Liver (tissue), 9 donors: ENCODE data around the gene TNS2. TPM values are rescaled to one million over a fixed set of nuclear protein-coding genes. Genes with fewer than 3 reads are reported as not detected.

Experiments used
- DNase-seq: peaks from one replicate; pipeline ENCODE4 v3.0.0-alpha.2; 2017; ENCODE audit warnings: low spot score
- H3K27ac ChIP-seq, 2 donors: one replicate each; pipeline ENCODE4 v1.7.0; 2013; ENCODE audit warnings: inconsistent platforms in 2 of 2, low read length in 2 of 2, control low read depth in 1 of 2, low read depth in 1 of 2, mild to moderate bottlenecking in 1 of 2
- H3K27me3 ChIP-seq, 4 donors: one replicate each; pipeline versions ENCODE4 v1.6.1 to v1.7.0; 2013; ENCODE audit warnings: low read length in 3 of 4, inconsistent platforms in 1 of 4, mild to moderate bottlenecking in 1 of 4, moderate library complexity in 1 of 4; ENCODE audit not compliant: control insufficient read depth in 4 of 4, insufficient read depth in 4 of 4
- H3K36me3 ChIP-seq, 4 donors: one replicate each; pipeline versions ENCODE4 v1.6.1 to v1.7.0; 2013; ENCODE audit warnings: low read length in 3 of 4, mild to moderate bottlenecking in 3 of 4, low read depth in 1 of 4, moderate library complexity in 1 of 4; ENCODE audit not compliant: control insufficient read depth in 4 of 4, insufficient read depth in 3 of 4
- H3K4me1 ChIP-seq, 4 donors: one replicate each; pipeline versions ENCODE4 v1.6.1 to v1.7.0; 2013; ENCODE audit warnings: low read length in 3 of 4, mild to moderate bottlenecking in 3 of 4, moderate library complexity in 1 of 4; ENCODE audit not compliant: control insufficient read depth in 4 of 4, insufficient read depth in 4 of 4
- H3K4me3 ChIP-seq, 3 donors: one replicate each; pipeline versions ENCODE4 v1.6.1 to v1.7.0; 2013; ENCODE audit warnings: low read length in 3 of 3, control low read depth in 1 of 3, low read depth in 1 of 3, mild to moderate bottlenecking in 1 of 3
- H3K9ac ChIP-seq, 2 donors: one replicate each; pipeline ENCODE4 v1.7.0; 2013; ENCODE audit warnings: low read length in 2 of 2, mild to moderate bottlenecking in 2 of 2, moderate library complexity in 2 of 2, control low read depth in 1 of 2, low read depth in 1 of 2
- H3K9me3 ChIP-seq, 4 donors: one replicate each; pipeline versions ENCODE4 v1.6.1 to v1.7.0; 2013; ENCODE audit warnings: low read length in 3 of 4; ENCODE audit not compliant: control insufficient read depth in 4 of 4
- CTCF ChIP-seq: fragments of 150-350 bp; IDR thresholded peaks from 2 replicates; pipeline ENCODE4 v1.5.1; 2017; ENCODE audit warnings: improper control_type of control experiment, low read depth, low read length; ENCODE audit not compliant: missing input control
- EGR1 ChIP-seq, 2 donors: IDR thresholded peaks; 2 replicates each; pipeline ENCODE4 v1.6.1; 2016 to 2018; ENCODE audit warnings: antibody characterized with exemption in 2 of 2, low read depth in 2 of 2
- FOXA1 ChIP-seq: IDR thresholded peaks from 2 replicates; pipeline ENCODE4 v1.6.1; 2016; ENCODE audit warnings: antibody characterized with exemption
- FOXA2 ChIP-seq: IDR thresholded peaks from 2 replicates; pipeline ENCODE4 v1.6.1; 2016; ENCODE audit warnings: antibody characterized with exemption
- GABPA ChIP-seq, 2 donors: IDR thresholded peaks in 1 of 2; conservative IDR thresholded peaks in 1 of 2; 2 replicates each; pipeline ENCODE4 v1.6.1; 2016; ENCODE audit warnings: antibody characterized with exemption in 2 of 2, mild to moderate bottlenecking in 1 of 2, moderate library complexity in 1 of 2
- HNF4A ChIP-seq, 2 donors: conservative IDR thresholded peaks; 2 replicates each; pipeline ENCODE4 v1.6.1; 2016; ENCODE audit warnings: antibody characterized with exemption in 2 of 2, mild to moderate bottlenecking in 2 of 2
- HNF4G ChIP-seq: IDR thresholded peaks from 2 replicates; pipeline ENCODE4 v1.6.1; 2016; ENCODE audit warnings: antibody characterized with exemption
- JUND ChIP-seq, 2 donors: IDR thresholded peaks; 2 replicates each; pipeline ENCODE4 v1.6.1; 2016; ENCODE audit warnings: antibody characterized with exemption in 2 of 2
- MAX ChIP-seq: IDR thresholded peaks from 2 replicates; pipeline ENCODE4 v1.6.1; 2016; ENCODE audit warnings: antibody characterized with exemption
- NR2F2 ChIP-seq: IDR thresholded peaks from 2 replicates; pipeline ENCODE4 v1.6.1; 2016; ENCODE audit warnings: antibody characterized with exemption
- RAD21 ChIP-seq, 2 donors: IDR thresholded peaks; 2 replicates each; pipeline ENCODE4 v1.6.1; 2016; ENCODE audit warnings: antibody characterized with exemption in 2 of 2, mild to moderate bottlenecking in 2 of 2
- RXRA ChIP-seq, 2 donors: IDR thresholded peaks; 2 replicates each; pipeline ENCODE4 v1.6.1; 2017 to 2018; ENCODE audit warnings: antibody characterized with exemption in 2 of 2, mild to moderate bottlenecking in 1 of 2
- SP1 ChIP-seq: IDR thresholded peaks from 2 replicates; pipeline ENCODE4 v1.6.1; 2018; ENCODE audit warnings: antibody characterized with exemption, mild to moderate bottlenecking
- TAF1 ChIP-seq: conservative IDR thresholded peaks from 2 replicates; pipeline ENCODE4 v1.6.1; 2016; ENCODE audit warnings: antibody characterized with exemption, mild to moderate bottlenecking
- YY1 ChIP-seq: IDR thresholded peaks from 2 replicates; pipeline ENCODE4 v1.6.1; 2016; ENCODE audit warnings: antibody characterized with exemption, mild to moderate bottlenecking
- ZBTB33 ChIP-seq: IDR thresholded peaks from 2 replicates; pipeline ENCODE4 v1.6.1; 2016; ENCODE audit warnings: antibody characterized with exemption
- WGBS: extraction: QIAGEN DNeasy Blood & Tissue Kit; methylation state at CpG from one replicate; pipeline ENCODE4 v1.1.7; 2013; 5-methylcytosine and 5-hydroxymethylcytosine counted together
- polyA plus RNA-seq, 2 donors: library from polyadenylated mRNA; stranded (reverse) in 1 of 2; unstranded in 1 of 2; fragments of 200-250 nt in 1 of 2; fragments of >200 nt in 1 of 2; fragmentation: Nextera tagmentation in 1 of 2; extraction: Ambion mirVana in 1 of 2; gene quantifications; one replicate each; pipeline versions ENCODE4 v1.2.1 to v1.2.3, GENCODE V29; 2013 to 2015
- total RNA-seq, 2 donors: library from RNA; depleted of rRNA; stranded (reverse); fragments of >200 nt; gene quantifications; one replicate each; pipeline ENCODE4 v1.2.3, GENCODE V29; 2014
- TF ChIP-seq, protein P1 (sequence below): IDR thresholded peaks from 2 replicates; pipeline ENCODE4 v1.6.1; 2016; ENCODE audit warnings: antibody characterized with exemption, mild to moderate bottlenecking
- TF ChIP-seq, protein P2 (sequence below): IDR thresholded peaks from 2 replicates; pipeline ENCODE4 v1.6.1; 2016; ENCODE audit warnings: antibody characterized with exemption
- donor health status: healthy.
- donor health status: healthy.
- donor health status: healthy.
- donor health status: healthy.
- donor health status: healthy.

TNS2 gene
- total and polyA plus RNA-seq, 4 donors: 11.7 to 94.0 (median 46.0) TPM

DNA sequence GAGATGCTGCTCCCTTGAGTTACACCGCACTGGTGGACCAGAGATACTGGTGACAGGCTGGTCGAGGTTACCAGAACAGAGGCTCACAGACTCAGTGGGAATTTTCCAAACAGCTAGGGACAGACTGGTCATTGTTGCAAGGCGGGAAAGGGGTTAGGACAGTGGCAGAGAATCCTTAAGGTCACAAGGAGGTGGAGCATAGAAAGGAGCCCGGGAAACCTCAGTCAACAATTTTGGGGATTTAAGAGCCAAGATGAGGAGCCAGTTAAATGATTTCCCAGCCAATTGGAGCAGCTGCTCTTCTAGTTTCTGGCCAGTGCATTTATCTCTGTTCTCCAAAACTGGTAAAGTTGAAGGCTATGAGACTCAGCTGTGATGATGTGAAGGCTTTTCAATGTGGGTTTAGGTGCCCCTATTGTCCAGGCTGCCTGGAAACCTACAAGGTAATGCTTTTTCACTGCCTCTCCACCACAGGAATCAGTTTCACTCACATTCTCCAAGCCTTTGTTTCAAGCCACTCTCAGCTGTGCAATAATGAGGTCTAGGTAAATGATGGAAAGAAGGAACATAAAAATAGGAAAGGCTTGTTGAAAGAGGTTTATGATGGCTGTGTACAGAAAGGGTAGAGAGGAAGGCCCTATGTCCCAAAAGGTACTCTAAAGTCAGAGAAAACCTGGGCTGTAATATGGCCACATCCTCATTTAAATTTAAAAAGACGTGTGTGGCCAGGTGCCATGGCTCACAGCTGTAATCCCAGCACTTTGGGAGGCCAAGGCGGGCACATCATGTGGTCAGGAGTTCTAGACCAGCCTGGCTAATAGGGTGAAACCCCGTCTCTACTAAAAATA lies 7.0 kb upstream of the TNS2 start:
- H3K4me3 ChIP-seq: no peak overlapping the region
- no peak for TF ChIP-seq HNF4A (conservative IDR thresholded peaks at IDR 0.05)
- TF ChIP-seq HNF4G: no peak
- no peak for TF ChIP-seq GABPA (IDR thresholded peaks at IDR 0.05 in 1 of 2, conservative IDR thresholded peaks at IDR 0.05 in 1 of 2)
- TF ChIP-seq FOXA1: no peak
- TF ChIP-seq, protein P1, sequence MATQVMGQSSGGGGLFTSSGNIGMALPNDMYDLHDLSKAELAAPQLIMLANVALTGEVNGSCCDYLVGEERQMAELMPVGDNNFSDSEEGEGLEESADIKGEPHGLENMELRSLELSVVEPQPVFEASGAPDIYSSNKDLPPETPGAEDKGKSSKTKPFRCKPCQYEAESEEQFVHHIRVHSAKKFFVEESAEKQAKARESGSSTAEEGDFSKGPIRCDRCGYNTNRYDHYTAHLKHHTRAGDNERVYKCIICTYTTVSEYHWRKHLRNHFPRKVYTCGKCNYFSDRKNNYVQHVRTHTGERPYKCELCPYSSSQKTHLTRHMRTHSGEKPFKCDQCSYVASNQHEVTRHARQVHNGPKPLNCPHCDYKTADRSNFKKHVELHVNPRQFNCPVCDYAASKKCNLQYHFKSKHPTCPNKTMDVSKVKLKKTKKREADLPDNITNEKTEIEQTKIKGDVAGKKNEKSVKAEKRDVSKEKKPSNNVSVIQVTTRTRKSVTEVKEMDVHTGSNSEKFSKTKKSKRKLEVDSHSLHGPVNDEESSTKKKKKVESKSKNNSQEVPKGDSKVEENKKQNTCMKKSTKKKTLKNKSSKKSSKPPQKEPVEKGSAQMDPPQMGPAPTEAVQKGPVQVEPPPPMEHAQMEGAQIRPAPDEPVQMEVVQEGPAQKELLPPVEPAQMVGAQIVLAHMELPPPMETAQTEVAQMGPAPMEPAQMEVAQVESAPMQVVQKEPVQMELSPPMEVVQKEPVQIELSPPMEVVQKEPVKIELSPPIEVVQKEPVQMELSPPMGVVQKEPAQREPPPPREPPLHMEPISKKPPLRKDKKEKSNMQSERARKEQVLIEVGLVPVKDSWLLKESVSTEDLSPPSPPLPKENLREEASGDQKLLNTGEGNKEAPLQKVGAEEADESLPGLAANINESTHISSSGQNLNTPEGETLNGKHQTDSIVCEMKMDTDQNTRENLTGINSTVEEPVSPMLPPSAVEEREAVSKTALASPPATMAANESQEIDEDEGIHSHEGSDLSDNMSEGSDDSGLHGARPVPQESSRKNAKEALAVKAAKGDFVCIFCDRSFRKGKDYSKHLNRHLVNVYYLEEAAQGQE: no peak
- no peak for TF ChIP-seq SP1
- TF ChIP-seq ZBTB33: no peak
- TF ChIP-seq RXRA (IDR thresholded peaks at IDR 0.05): no peak
- TF ChIP-seq EGR1 (IDR thresholded peaks at IDR 0.05; ENCODE audit: low read depth in 2 of 2): no peak
- TF ChIP-seq CTCF: no peak
- TF ChIP-seq, protein P2, sequence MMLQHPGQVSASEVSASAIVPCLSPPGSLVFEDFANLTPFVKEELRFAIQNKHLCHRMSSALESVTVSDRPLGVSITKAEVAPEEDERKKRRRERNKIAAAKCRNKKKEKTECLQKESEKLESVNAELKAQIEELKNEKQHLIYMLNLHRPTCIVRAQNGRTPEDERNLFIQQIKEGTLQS: no peak
- no peak for TF ChIP-seq RAD21 (IDR thresholded peaks at IDR 0.05)
- no peak for TF ChIP-seq NR2F2
- TF ChIP-seq JUND (IDR thresholded peaks at IDR 0.05): no peak
- TF ChIP-seq YY1: no peak
- no peak for TF ChIP-seq FOXA2
- no peak for TF ChIP-seq TAF1
- TF ChIP-seq MAX: no peak
- no peaks in the 10 kb centered on the region for H3K27me3 ChIP-seq
- no peak for DNase-seq
- peaks cover 1 to 18% (median 16%) of the 10 kb centered on the region in 4 donors for H3K36me3 ChIP-seq
- H3K9ac ChIP-seq: peak overlapping the region in 1 of 2 donors; percentile 8
- no peak overlapping the region for H3K27ac ChIP-seq
- 89% methylated on average over 7 of the region's 7 CpGs for WGBS
- no peaks in the 10 kb centered on the region for H3K9me3 ChIP-seq
- H3K4me1 ChIP-seq: peaks cover 4 to 16% (median 11%) of the 10 kb centered on the region in 4 donors
